K562 (cell line): ENCODE results near the gene BCORL1.
A peak's percentile ranks its signal among the peaks of the same experiment; 100 is the strongest.

Experiments used
- CTCF ChIP-seq, 3 experiments: IDR thresholded peaks in 2 of 3; conservative IDR thresholded peaks in 1 of 3; 2 replicates each; pipeline ENCODE4 v1.5.1; 2011 to 2012; ENCODE audit warnings: low read length in 3 of 3, mild to moderate bottlenecking in 3 of 3, control low read depth in 2 of 3, improper control_type of control experiment in 1 of 3, inconsistent platforms in 1 of 3, low read depth in 1 of 3, mixed read lengths in 1 of 3, moderate library complexity in 1 of 3; ENCODE audit not compliant: insufficient read depth in 2 of 3
- UBTF ChIP-seq, 2 experiments: IDR thresholded peaks; 2 replicates each; pipeline ENCODE4 v1.6.1; 2012; ENCODE audit warnings: improper control_type of control experiment in 2 of 2, low read depth in 2 of 2, low read length in 2 of 2, borderline replicate concordance in 1 of 2

GRCh38 chrX:130082244-130083106 lies 100.0 kb downstream of the BCORL1 start:
- TF ChIP-seq UBTF (IDR thresholded peaks at IDR 0.05; ENCODE audit: borderline replicate concordance in 1 of 2, low read depth in 2 of 2, low read length in 2 of 2), result peak in 1 of 2 experiments; percentile 44; a peak in 1 of 4 replicates
- peak; percentile 14 to 43 (median 23); a peak in 4 of 6 replicates for TF ChIP-seq CTCF (IDR thresholded peaks at IDR 0.05 in 2 of 3, conservative IDR thresholded peaks at IDR 0.05 in 1 of 3; ENCODE audit: insufficient read depth in 2 of 3, low read depth in 1 of 3, low read length in 3 of 3)
